Dedifferentiated amniotic fluid mesenchymal stem cell (primary cell): ENCODE data around the gene CPSF3.

Source experiments
- DNase-seq: peaks from one replicate; pipeline ENCODE4 v3.0.0-alpha.2; 2016; ENCODE audit errors: extremely low spot score

Gene CPSF3

DNA sequence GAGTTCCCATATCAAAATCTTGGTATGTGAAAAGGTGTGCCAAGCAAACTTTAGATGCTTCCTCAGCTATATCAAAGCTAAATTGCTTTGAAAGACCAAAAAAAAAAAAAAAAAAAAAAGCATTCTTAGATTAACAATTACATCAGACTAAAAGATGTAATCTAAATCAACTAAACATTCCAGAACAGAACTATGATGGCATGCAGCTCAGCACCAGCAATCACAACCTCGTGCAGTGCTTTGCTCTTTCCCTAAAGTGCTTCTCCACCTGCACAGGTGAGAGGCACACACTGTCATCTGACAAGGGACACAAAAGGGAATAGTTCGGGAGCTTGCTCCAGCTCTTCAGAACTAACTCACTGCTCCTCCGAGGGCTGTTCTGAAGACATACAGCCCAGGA is 94.7 kb downstream of the CPSF3 start:
- no peak for DNase-seq

DNA sequence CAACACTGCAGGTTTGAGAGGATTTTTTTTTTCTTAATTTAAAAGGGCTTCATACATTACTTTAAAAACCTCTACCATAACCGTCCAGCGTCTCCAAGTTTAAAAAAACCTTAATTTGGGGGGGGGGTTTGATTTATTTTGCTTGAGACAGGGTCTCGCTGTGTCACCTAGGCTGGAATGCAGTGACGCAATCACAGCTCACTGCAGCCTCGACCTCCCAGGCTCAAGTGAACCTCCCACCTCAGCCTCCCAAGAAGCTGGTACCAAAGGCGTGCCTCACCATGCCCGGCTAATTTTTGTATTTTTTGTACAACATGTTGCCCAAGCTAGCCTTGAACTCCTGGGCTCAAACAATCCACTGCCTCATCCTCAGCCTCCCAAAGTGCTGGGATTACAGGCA is 95.3 kb downstream of the CPSF3 start:
- no peak for DNase-seq

DNA sequence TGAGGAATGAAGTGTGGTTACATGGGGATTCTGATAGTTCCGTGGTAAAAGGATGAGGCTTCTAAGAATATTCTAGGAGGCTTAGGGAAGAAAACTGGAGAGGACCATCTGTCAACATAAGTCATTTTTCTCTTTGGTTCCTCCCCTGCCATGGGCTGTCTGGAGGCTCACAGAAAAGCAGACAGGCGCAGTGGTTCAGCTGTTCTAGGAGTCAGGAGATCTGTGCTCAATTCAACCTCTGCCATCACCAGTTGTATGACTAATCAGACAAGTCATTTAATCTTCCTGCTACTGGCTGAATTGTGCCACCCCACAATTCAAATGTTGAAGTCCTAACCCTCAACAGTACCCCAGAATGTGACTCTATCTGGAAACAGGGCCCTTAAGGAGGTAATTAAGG is 95.8 kb downstream of the CPSF3 start:
- no peak for DNase-seq
